ENCODE results near the gene SEMA6A.

Gene SEMA6A

GRCh38 chr5:116574367-116575325 is at the start of gene SEMA6A:
Gene SEMA6A (minus strand): TSS chr5:116574823. CDS start chr5:116504944, 69,879 bp downstream.
- no peak for FAIRE-seq

- FAIRE-seq: no peak
Measured at GRCh38 chr5:116622375-116623050, 47.9 kb upstream of the SEMA6A start.

- FAIRE-seq: no peak
Measured at GRCh38 chr5:116621599-116621998, 47.0 kb upstream of the SEMA6A start.

- no peak for FAIRE-seq
Measured at GRCh38 chr5:116616876-116617275, 42.3 kb upstream of the SEMA6A start.

- FAIRE-seq: no peak
Measured at GRCh38 chr5:116614603-116614920, 39.9 kb upstream of the SEMA6A start.

GRCh38 chr5:116613445-116613844 is 38.8 kb upstream of the SEMA6A start:
- FAIRE-seq: no peak

GRCh38 chr5:116612431-116612830 is 37.8 kb upstream of the SEMA6A start:
- FAIRE-seq: no peak

- FAIRE-seq: no peak
Measured at GRCh38 chr5:116605310-116606070, 30.9 kb upstream of the SEMA6A start.

- FAIRE-seq: no peak
Measured at GRCh38 chr5:116604805-116605204, 30.2 kb upstream of the SEMA6A start.

GRCh38 chr5:116600876-116601275 is 26.3 kb upstream of the SEMA6A start:
- FAIRE-seq: no peak

GRCh38 chr5:116598911-116599310 is 24.3 kb upstream of the SEMA6A start:
- no peak for FAIRE-seq

- FAIRE-seq: no peak
Measured at GRCh38 chr5:116595498-116595897, 20.9 kb upstream of the SEMA6A start.

- FAIRE-seq: no peak
Measured at GRCh38 chr5:116593340-116593739, 18.7 kb upstream of the SEMA6A start.

GRCh38 chr5:116585227-116585626 is 10.6 kb upstream of the SEMA6A start:
- FAIRE-seq: no peak

GRCh38 chr5:116583862-116584222 is 9.2 kb upstream of the SEMA6A start:
- no peak for FAIRE-seq

- FAIRE-seq: no peak
Measured at GRCh38 chr5:116583085-116583861, 8.7 kb upstream of the SEMA6A start.

GRCh38 chr5:116581910-116582309 is 7.3 kb upstream of the SEMA6A start:
- FAIRE-seq: no peak

- no peak for FAIRE-seq
Measured at GRCh38 chr5:116579144-116579543, 4.5 kb upstream of the SEMA6A start.

- FAIRE-seq: no peak
Measured at GRCh38 chr5:116578676-116579075, 4.1 kb upstream of the SEMA6A start.

- FAIRE-seq: no peak
Measured at GRCh38 chr5:116577064-116577788, 2.6 kb upstream of the SEMA6A start.

GRCh38 chr5:116576053-116576713 is 1.6 kb upstream of the SEMA6A start:
- FAIRE-seq: no peak

Data from colon (tissue), 2 donors.